GM20000 (cell line): ENCODE data around the gene ADD2.

Experiments
- DNase-seq: peaks from one replicate; pipeline ENCODE4 v3.0.0; 2012; ENCODE audit warnings: low spot score
- TF ChIP-seq, protein P1 (sequence below): IDR thresholded peaks from 2 replicates; pipeline ENCODE4 v1.5.1; 2012; ENCODE audit warnings: mild to moderate bottlenecking, control low read depth; ENCODE audit errors: extremely low read depth, missing control alignments

The ADD2 gene

DNA sequence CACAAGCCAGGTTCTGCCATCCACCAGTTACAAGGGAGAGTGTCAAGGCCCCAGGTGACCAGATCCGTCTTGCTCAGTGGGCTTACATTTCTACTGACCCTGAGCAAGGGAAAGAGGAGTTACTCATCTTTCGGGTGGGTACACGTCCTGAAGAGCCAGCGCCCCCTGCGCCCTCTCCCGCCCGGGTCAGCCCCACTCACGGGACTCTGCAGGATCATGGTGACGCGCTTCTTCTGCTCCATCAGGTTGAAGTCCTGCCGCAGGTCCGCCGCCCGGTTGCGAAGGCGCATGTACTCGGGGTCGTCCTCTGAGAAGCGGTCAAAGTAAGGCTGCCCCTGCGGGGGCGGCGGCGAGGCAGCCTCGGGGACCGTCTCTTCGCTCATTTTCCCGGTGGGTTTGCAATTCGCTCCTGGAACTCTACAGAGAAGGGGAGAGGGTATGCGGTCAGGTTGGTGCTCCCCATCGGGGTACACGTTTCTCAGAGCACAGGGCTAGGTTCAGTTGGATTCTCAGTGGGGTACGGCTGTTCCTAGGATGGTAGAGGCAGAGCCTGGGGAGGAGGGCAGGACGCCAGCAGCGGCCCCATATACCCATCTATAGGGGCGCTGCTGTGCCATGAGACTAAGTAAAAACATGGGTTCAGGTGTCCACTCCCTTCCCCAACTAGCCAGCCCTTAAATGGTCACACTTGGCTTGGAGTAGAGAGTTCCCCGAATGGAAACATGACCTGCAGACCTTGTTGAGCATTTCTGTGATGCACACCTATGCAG is 61.8 kb downstream of the ADD2 start:
- DNase-seq: no peak
- TF ChIP-seq, protein P1, sequence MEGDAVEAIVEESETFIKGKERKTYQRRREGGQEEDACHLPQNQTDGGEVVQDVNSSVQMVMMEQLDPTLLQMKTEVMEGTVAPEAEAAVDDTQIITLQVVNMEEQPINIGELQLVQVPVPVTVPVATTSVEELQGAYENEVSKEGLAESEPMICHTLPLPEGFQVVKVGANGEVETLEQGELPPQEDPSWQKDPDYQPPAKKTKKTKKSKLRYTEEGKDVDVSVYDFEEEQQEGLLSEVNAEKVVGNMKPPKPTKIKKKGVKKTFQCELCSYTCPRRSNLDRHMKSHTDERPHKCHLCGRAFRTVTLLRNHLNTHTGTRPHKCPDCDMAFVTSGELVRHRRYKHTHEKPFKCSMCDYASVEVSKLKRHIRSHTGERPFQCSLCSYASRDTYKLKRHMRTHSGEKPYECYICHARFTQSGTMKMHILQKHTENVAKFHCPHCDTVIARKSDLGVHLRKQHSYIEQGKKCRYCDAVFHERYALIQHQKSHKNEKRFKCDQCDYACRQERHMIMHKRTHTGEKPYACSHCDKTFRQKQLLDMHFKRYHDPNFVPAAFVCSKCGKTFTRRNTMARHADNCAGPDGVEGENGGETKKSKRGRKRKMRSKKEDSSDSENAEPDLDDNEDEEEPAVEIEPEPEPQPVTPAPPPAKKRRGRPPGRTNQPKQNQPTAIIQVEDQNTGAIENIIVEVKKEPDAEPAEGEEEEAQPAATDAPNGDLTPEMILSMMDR: no peak

GRCh38 chr2:70705160-70705850 is 62.7 kb downstream of the ADD2 start:
- TF ChIP-seq, protein P1: no peak
- DNase-seq: no peak

DNA sequence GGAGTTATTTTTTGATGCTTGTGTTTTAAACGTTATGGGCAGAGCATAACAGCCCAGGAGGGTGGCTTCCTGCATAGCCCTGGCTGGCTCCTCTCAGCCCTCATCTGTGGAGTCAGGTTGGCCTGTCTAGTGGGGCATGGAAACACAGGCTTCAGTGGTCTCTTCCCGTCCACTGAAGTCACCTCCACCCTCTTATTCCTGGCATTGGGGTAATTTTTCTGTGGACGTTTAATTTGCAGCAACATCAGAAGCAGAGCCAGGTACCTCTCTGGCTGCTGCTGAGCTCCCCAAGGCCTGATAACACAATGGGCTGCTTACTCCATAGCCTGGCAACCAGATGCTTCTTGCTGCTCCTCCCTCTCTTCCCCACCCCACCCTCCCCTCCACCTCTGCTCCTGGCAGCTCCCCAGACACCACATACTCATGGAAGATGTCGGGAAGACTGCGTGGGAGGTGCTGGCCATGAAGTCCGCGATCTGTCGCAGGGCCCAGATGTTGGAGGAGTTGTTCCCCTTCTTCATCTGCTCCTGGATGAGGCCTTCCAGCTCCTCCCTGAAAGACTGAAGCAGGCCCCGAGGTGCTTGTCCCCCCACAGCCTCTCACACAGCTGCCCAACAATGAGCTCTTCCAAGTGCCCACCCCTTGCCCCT is 64.0 kb downstream of the ADD2 start:
- no peak for DNase-seq

GRCh38 chr2:70702711-70703395 is 65.1 kb downstream of the ADD2 start:
- DNase-seq: no peak
- TF ChIP-seq, protein P1: no peak

More for the DNA sequence above, 64.0 kb downstream of the ADD2 start:
- TF ChIP-seq, protein P1: no peak

DNA sequence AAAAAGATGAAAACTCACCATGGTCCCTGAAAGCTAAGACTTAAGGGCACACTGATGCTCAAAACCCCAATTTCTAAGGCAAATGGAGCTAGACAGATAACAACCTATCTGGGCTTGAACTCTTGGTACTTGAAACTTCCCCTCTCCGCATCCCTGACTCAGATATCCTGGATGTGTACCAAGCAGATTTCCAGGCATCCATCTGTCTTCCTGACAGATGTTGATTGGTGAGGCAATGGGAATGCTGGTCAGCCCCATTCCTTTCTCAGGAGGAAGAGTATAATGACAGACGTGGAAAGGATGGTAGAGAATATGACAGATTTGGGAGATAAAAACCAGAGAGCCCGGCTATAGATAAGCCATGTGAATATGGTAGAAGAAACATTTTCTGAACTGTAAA is 69.2 kb downstream of the ADD2 start:
- TF ChIP-seq, protein P1: no peak
- DNase-seq: no peak

DNA sequence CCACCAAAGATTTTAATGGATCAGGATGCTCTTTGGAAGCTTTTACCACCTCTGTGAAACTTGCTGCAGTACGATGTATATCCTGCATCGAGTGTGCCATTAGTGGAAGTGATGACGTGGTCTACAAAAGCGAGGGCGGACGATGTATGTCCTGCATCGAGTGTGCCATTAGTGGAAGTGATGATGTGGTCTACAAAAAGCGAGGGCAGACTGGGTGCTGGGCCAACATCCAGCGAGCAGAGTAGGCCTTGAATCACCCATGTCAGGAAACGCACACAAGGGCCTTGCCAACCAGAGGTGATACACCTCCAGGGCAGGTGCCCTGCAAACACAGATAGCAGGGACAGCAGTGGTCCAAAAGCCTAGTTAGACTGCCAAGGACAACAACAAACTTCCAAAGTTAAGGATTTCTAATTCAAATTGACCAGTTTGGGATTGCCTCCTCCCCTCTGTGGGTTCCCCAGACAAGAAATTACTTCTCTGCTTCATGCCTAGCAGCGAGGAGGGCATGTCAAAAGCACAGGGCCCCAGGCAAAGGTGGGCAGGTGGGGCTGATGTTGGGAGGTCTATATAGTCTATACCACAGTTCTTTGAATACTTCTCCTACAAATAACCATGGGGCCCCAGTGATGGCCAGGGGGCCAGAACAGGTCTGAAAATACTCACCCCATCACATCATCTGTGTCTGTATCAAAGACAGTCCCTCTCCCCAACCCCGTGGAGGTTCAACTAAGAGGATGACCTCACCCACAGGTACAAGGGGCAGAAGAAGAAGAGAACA is 70.2 kb downstream of the ADD2 start:
- DNase-seq: no peak
- TF ChIP-seq, protein P1: no peak
